GM23338 (cell line): ENCODE data around the gene GIMAP7. TPM values are rescaled to one million over a fixed set of nuclear protein-coding genes. Genes with fewer than 3 reads are reported as not detected.

ENCODE experiments used
- CREB1 ChIP-seq: fragments of 250-450 bp; sonication (Bioruptor Pico); IDR thresholded peaks from 2 replicates; pipeline ENCODE4 v1.5.0; 2020; ENCODE audit warnings: low read depth, mild to moderate bottlenecking, moderate library complexity
- EZH2 ChIP-seq: fragments of 200-600 bp; sonication (generic); IDR thresholded peaks from one replicate; pipeline ENCODE4 v1.8.0; 2017; ENCODE audit warnings: antibody characterized with exemption, mild to moderate bottlenecking, low read depth; ENCODE audit not compliant: unreplicated experiment
- JUNB ChIP-seq: IDR thresholded peaks from one replicate; pipeline ENCODE4 v1.6.1; 2016; ENCODE audit warnings: antibody characterized with exemption; ENCODE audit not compliant: unreplicated experiment
- POLR2AphosphoS5 ChIP-seq: IDR thresholded peaks from 2 replicates; pipeline ENCODE4 v1.6.1; 2016; ENCODE audit warnings: antibody characterized with exemption, low read depth
- STAT1 ChIP-seq: IDR thresholded peaks from one replicate; pipeline ENCODE4 v1.6.1; 2016; ENCODE audit warnings: antibody characterized with exemption; ENCODE audit not compliant: unreplicated experiment
- ZNF331 ChIP-seq: fragments of 250-450 bp; sonication (Bioruptor Pico); IDR thresholded peaks from 2 replicates; pipeline ENCODE4 v1.5.0; 2020; ENCODE audit warnings: low read depth, mild to moderate bottlenecking, moderate library complexity
- polyA plus RNA-seq: library from polyadenylated mRNA; unstranded; fragments of >200 nt; fragmentation: Nextera tagmentation; extraction: Ambion mirVana; gene quantifications from 2 replicates; pipeline ENCODE4 v1.2.1, GENCODE V29; 2016
- total RNA-seq: library from RNA; depleted of rRNA; stranded (reverse); fragments of >200 nt; shearing (Covaris generic); gene quantifications from 2 replicates; pipeline ENCODE4 v1.2.3, GENCODE V29; 2014
- TF ChIP-seq, protein P1 (sequence below): fragments of 250-450 bp; sonication (Bioruptor Pico); IDR thresholded peaks from 2 replicates; pipeline ENCODE4 v1.5.0; 2020; ENCODE audit warnings: mild to moderate bottlenecking, moderate library complexity
- TF ChIP-seq, protein P2 (sequence below): IDR thresholded peaks from one replicate; pipeline ENCODE4 v1.6.1; 2018; ENCODE audit warnings: antibody characterized with exemption; ENCODE audit not compliant: unreplicated experiment

Gene GIMAP7
- total and polyA plus RNA-seq, 2 experiments from 2014 or later = not detected

DNA sequence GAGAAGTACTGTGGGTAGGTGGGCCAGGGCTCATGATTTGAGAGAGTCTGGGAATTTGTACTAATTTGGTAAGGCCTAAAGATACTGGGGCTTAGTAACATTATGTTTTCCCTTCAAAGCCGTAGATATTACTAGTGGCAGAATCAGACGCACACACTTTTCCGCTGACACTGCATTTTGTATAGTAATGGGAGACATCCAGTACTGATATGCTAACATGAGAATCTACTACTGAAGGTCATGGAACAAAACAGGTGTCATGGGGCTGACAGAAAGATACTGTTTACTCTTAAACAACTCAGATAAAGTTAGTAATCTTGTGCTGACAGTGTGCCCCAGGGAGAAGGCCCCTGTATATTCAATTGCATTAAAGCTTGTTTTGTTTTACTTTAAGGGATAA, 11.1 kb upstream of the GIMAP7 start (continued):
- TF ChIP-seq, protein P1, sequence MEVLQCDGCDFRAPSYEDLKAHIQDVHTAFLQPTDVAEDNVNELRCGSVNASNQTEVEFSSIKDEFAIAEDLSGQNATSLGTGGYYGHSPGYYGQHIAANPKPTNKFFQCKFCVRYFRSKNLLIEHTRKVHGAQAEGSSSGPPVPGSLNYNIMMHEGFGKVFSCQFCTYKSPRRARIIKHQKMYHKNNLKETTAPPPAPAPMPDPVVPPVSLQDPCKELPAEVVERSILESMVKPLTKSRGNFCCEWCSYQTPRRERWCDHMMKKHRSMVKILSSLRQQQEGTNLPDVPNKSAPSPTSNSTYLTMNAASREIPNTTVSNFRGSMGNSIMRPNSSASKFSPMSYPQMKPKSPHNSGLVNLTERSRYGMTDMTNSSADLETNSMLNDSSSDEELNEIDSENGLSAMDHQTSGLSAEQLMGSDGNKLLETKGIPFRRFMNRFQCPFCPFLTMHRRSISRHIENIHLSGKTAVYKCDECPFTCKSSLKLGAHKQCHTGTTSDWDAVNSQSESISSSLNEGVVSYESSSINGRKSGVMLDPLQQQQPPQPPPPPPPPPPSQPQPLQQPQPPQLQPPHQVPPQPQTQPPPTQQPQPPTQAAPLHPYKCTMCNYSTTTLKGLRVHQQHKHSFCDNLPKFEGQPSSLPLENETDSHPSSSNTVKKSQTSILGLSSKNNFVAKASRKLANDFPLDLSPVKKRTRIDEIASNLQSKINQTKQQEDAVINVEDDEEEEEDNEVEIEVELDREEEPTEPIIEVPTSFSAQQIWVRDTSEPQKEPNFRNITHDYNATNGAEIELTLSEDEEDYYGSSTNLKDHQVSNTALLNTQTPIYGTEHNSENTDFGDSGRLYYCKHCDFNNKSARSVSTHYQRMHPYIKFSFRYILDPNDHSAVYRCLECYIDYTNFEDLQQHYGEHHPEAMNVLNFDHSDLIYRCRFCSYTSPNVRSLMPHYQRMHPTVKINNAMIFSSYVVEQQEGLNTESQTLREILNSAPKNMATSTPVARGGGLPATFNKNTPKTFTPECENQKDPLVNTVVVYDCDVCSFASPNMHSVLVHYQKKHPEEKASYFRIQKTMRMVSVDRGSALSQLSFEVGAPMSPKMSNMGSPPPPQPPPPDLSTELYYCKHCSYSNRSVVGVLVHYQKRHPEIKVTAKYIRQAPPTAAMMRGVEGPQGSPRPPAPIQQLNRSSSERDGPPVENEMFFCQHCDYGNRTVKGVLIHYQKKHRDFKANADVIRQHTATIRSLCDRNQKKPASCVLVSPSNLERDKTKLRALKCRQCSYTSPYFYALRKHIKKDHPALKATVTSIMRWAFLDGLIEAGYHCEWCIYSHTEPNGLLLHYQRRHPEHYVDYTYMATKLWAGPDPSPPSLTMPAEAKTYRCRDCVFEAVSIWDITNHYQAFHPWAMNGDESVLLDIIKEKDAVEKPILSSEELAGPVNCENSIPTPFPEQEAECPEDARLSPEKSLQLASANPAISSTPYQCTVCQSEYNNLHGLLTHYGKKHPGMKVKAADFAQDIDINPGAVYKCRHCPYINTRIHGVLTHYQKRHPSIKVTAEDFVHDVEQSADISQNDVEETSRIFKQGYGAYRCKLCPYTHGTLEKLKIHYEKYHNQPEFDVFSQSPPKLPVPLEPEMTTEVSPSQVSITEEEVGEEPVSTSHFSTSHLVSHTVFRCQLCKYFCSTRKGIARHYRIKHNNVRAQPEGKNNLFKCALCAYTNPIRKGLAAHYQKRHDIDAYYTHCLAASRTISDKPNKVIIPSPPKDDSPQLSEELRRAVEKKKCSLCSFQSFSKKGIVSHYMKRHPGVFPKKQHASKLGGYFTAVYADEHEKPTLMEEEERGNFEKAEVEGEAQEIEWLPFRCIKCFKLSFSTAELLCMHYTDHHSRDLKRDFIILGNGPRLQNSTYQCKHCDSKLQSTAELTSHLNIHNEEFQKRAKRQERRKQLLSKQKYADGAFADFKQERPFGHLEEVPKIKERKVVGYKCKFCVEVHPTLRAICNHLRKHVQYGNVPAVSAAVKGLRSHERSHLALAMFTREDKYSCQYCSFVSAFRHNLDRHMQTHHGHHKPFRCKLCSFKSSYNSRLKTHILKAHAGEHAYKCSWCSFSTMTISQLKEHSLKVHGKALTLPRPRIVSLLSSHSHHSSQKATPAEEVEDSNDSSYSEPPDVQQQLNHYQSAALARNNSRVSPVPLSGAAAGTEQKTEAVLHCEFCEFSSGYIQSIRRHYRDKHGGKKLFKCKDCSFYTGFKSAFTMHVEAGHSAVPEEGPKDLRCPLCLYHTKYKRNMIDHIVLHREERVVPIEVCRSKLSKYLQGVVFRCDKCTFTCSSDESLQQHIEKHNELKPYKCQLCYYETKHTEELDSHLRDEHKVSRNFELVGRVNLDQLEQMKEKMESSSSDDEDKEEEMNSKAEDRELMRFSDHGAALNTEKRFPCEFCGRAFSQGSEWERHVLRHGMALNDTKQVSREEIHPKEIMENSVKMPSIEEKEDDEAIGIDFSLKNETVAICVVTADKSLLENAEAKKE = no peak
- TF ChIP-seq CREB1 (CRISPR knock-in tag) = no peak
- TF ChIP-seq ZNF331 (CRISPR knock-in tag) = no peak
- no peak for TF ChIP-seq POLR2AphosphoS5
- TF ChIP-seq EZH2 = no peak
- TF ChIP-seq, protein P2, sequence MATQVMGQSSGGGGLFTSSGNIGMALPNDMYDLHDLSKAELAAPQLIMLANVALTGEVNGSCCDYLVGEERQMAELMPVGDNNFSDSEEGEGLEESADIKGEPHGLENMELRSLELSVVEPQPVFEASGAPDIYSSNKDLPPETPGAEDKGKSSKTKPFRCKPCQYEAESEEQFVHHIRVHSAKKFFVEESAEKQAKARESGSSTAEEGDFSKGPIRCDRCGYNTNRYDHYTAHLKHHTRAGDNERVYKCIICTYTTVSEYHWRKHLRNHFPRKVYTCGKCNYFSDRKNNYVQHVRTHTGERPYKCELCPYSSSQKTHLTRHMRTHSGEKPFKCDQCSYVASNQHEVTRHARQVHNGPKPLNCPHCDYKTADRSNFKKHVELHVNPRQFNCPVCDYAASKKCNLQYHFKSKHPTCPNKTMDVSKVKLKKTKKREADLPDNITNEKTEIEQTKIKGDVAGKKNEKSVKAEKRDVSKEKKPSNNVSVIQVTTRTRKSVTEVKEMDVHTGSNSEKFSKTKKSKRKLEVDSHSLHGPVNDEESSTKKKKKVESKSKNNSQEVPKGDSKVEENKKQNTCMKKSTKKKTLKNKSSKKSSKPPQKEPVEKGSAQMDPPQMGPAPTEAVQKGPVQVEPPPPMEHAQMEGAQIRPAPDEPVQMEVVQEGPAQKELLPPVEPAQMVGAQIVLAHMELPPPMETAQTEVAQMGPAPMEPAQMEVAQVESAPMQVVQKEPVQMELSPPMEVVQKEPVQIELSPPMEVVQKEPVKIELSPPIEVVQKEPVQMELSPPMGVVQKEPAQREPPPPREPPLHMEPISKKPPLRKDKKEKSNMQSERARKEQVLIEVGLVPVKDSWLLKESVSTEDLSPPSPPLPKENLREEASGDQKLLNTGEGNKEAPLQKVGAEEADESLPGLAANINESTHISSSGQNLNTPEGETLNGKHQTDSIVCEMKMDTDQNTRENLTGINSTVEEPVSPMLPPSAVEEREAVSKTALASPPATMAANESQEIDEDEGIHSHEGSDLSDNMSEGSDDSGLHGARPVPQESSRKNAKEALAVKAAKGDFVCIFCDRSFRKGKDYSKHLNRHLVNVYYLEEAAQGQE = no peak
- TF ChIP-seq JUNB = no peak
- no peak for TF ChIP-seq STAT1
